Endothelial cell (in vitro differentiated cells): Measurements from ENCODE around the gene ANKRD28. TPM values are rescaled to one million over a fixed set of nuclear protein-coding genes. Genes with fewer than 3 reads are reported as not detected.

ENCODE experiments used
- DNase-seq: peaks from one replicate; pipeline ENCODE4 v3.0.0; 2021; ENCODE audit warnings: low spot score
- H3K27ac Mint-ChIP-seq: one replicate; pipeline ENCODE4 v1.8.0; 2021; ENCODE audit warnings: mixed read lengths, inconsistent platforms; ENCODE audit not compliant: unreplicated experiment
- H3K27me3 Mint-ChIP-seq: one replicate; pipeline ENCODE4 v1.8.0; 2021; ENCODE audit warnings: mild to moderate bottlenecking, moderate library complexity, mixed read lengths, inconsistent platforms; ENCODE audit not compliant: unreplicated experiment
- H3K36me3 Mint-ChIP-seq: one replicate; pipeline ENCODE4 v1.8.0; 2021; ENCODE audit warnings: mild to moderate bottlenecking, low read depth, mixed read lengths, inconsistent platforms; ENCODE audit not compliant: unreplicated experiment
- H3K4me1 Mint-ChIP-seq: one replicate; pipeline ENCODE4 v1.8.0; 2021; ENCODE audit warnings: mild to moderate bottlenecking, mixed read lengths, inconsistent platforms; ENCODE audit not compliant: unreplicated experiment
- H3K4me3 Mint-ChIP-seq: one replicate; pipeline ENCODE4 v1.8.0; 2021; ENCODE audit warnings: mild to moderate bottlenecking, mixed read lengths, inconsistent platforms; ENCODE audit not compliant: unreplicated experiment
- H3K9me3 Mint-ChIP-seq: one replicate; pipeline ENCODE4 v1.8.0; 2021; ENCODE audit warnings: mixed read lengths, inconsistent platforms; ENCODE audit not compliant: unreplicated experiment
- total RNA-seq: library from RNA; stranded (reverse); fragmentation: NEBNext Ultra II Directional; extraction: Animal tissue kit (Norgen Biotek cat#: 25700); gene quantifications from one replicate; pipeline ENCODE4 v1.2.1, GENCODE V29; 2021; ENCODE audit not compliant: unreplicated experiment
- TF ChIP-seq, protein P1 (sequence below): fragments of 200-600 bp; sonication (generic); IDR thresholded peaks from one replicate; pipeline ENCODE4 v1.5.0; 2021; ENCODE audit warnings: antibody characterized with exemption; ENCODE audit not compliant: unreplicated experiment

ANKRD28 gene
- total RNA-seq, 1 donor from 2014 or later, result 22.6 TPM

DNA sequence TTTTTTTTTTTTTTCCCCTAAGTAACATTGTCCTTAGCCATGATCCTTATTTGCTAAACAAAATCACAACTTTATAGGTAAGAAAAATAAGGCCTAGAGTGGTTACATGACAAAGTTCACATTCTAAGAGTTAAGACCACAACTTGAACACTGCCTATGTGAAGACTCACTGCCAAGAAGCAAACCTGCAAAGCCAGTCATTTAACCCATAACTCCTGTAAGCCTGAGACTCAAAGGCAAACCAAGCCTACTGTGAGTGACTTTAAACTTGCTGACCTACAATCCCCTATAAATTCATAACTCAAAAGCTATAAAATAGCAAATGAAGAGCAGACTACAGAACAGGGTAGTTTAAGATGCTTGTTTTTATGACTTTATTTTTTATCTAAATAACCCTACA, 12.9 kb upstream of the ANKRD28 start:
- H3K27ac Mint-ChIP-seq, result no peak overlapping the region

DNA sequence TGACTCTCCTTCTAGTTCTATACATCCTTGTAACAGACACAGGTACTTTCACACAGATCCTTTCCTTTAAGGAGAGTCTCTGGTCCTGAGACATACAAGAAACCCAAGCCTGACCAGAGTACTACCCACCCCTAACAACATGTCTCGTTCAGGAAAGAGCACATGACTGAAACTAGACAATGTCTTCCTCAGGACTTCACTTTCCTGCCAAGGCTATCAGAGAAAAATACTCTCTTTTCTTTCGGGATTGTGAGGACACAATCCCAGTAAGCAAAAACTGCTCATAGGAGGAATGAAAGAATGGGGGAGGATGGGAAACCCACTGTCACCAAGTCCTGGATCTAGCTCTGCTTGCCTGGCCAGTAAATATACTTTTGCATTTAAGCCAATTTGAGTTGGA, 11.5 kb upstream of the ANKRD28 start:
- TF ChIP-seq, protein P1, sequence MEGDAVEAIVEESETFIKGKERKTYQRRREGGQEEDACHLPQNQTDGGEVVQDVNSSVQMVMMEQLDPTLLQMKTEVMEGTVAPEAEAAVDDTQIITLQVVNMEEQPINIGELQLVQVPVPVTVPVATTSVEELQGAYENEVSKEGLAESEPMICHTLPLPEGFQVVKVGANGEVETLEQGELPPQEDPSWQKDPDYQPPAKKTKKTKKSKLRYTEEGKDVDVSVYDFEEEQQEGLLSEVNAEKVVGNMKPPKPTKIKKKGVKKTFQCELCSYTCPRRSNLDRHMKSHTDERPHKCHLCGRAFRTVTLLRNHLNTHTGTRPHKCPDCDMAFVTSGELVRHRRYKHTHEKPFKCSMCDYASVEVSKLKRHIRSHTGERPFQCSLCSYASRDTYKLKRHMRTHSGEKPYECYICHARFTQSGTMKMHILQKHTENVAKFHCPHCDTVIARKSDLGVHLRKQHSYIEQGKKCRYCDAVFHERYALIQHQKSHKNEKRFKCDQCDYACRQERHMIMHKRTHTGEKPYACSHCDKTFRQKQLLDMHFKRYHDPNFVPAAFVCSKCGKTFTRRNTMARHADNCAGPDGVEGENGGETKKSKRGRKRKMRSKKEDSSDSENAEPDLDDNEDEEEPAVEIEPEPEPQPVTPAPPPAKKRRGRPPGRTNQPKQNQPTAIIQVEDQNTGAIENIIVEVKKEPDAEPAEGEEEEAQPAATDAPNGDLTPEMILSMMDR, result no peak
- peaks cover 5% of the 10 kb centered on the region for H3K4me1 Mint-ChIP-seq
- no peak for DNase-seq
- peaks cover 2% of the 10 kb centered on the region for H3K27me3 Mint-ChIP-seq
- H3K4me3 Mint-ChIP-seq, result no peak overlapping the region
- H3K27ac Mint-ChIP-seq, result no peak overlapping the region
- no peaks in the 10 kb centered on the region for H3K9me3 Mint-ChIP-seq
- no peaks in the 10 kb centered on the region for H3K36me3 Mint-ChIP-seq

More for the DNA sequence above, 12.9 kb upstream of the ANKRD28 start:
- DNase-seq, result no peak
- no peaks in the 10 kb centered on the region for H3K27me3 Mint-ChIP-seq
- peaks cover 5% of the 10 kb centered on the region for H3K4me1 Mint-ChIP-seq
- H3K4me3 Mint-ChIP-seq, result no peak overlapping the region
- H3K36me3 Mint-ChIP-seq, result no peaks in the 10 kb centered on the region
- no peaks in the 10 kb centered on the region for H3K9me3 Mint-ChIP-seq
- TF ChIP-seq, protein P1, result no peak

DNA sequence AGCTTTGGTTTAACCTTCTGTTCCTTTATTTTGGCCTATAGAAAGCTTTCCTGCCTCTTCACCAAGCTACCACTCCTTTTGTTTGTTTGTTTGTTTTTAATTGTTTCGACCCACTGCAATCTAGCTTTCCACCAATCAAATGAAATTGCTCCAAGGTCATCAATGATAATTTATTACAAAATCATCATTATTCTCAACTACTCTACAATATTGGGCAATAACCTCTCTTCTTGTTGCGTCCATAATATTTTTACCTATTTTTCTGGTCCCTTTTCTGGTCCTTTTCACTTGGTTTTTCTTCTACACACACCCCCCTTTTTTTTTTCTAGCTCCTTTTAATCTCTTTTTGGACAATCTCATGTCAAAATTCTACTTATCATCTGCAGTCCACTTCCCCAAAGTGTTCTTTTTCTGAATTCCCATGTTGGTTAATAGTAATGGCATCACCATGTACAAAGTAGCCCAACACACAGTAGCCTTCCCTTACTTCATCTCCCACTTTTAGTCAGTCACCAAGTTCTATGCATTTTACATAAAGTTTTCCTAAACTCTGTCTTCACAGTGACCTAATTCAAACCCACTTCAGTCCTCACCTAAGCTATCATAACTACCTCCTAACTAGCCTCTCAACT, 11.0 kb upstream of the ANKRD28 start:
- TF ChIP-seq, protein P1, result no peak
- no peak overlapping the region for H3K4me3 Mint-ChIP-seq
- H3K27ac Mint-ChIP-seq, result no peak overlapping the region
- peaks cover 5% of the 10 kb centered on the region for H3K4me1 Mint-ChIP-seq
- H3K36me3 Mint-ChIP-seq, result no peaks in the 10 kb centered on the region
- no peak for DNase-seq
- H3K27me3 Mint-ChIP-seq, result peaks cover 2% of the 10 kb centered on the region
- no peaks in the 10 kb centered on the region for H3K9me3 Mint-ChIP-seq

DNA sequence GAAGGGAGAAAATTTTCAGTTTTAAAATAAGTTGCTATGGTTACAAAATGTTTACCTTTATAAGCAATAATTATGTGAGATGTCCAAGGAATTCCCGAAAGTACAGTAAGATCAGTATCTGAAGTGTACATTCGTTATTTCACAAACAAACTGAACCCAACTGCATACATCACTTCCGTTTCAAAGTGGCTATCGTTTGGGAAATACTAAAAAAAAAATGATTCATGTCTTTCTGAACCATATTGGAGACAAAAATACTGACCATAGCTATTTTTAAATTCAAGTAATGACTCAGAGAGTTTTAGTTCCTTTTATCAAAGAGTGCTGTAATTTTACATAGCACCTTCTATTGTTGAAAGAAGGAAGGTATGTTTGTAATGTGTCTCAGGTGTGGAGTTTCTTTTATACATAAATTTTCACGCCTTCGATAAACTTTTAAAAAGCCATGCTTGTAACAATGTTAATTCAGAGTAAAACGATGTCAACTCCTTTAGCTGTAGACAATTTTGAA, 8.0 kb upstream of the ANKRD28 start:
- H3K9me3 Mint-ChIP-seq, result no peaks in the 10 kb centered on the region
- TF ChIP-seq, protein P1, result no peak
- H3K36me3 Mint-ChIP-seq, result no peaks in the 10 kb centered on the region
- no peak overlapping the region for H3K27ac Mint-ChIP-seq
- peaks cover 2% of the 10 kb centered on the region for H3K27me3 Mint-ChIP-seq
- H3K4me1 Mint-ChIP-seq, result peaks cover 5% of the 10 kb centered on the region
- no peak for DNase-seq
- no peak overlapping the region for H3K4me3 Mint-ChIP-seq

DNA sequence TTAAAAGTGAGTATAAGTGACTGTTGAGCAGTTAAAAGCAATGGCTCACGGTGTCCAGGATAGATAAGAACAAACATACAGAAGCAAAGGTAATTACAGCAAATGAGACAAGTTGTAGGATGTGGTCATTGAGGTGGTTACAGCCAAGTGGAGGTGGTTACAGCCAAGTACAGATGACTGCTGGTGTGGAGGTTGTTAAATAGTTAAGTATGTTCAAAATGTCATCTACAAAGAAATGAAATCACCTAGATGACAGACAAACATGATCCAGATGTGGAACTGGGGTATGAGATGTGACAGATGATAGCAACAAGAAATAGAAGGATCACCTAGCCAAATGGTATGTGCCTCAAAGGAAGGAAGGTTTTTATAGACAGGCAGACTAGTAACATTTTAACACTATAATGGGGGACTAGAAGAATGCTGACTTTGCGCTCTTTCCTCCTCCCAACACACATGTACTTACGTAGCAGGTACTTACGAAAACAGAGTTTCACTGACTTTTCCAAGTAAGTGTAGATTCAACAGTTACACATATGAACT, 6.8 kb upstream of the ANKRD28 start:
- Mint-ChIP-seq H3K36me3 (no peaks in the 10 kb centered on the region), H3K4me1 (peaks cover 5% of the 10 kb centered on the region), H3K4me3 (no peak overlapping the region), H3K27ac (no peak overlapping the region), H3K27me3 (peaks cover 2% of the 10 kb centered on the region), H3K9me3 (no peaks in the 10 kb centered on the region)
- DNase-seq, result no peak
- TF ChIP-seq, protein P1, result no peak
